IPS DF 19.7 (cell line): Measurements from ENCODE around the gene SLC25A38.
"Not testable (repeated sequence)": the region's sequence is repeated elsewhere in the genome, so short reads cannot be mapped to it uniquely, and the experiment has no call there.

Source experiments
- DNase-seq: peaks from one replicate; pipeline ENCODE4 v3.0.0-alpha.2; 2013; ENCODE audit warnings: low read depth, low spot score

SLC25A38 gene

DNA sequence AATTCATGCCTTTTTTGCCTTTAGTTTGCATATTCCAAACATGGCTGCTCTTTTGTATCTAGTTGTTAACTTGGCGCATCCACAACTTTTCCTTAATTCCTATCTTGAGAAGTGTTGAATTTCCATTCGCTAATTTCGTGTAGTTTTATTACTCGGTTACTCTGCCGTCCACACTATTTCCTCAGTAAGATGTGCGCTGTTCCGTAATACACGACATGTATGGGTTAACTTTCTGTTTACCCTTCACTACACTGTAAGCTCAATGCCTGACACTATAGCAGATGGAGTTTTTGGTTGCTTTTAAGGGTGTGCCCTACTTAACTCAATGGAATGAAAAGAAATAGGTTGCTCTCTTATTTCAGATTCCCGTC lies 24.1 kb downstream of the SLC25A38 start:
- no peak for DNase-seq

DNA sequence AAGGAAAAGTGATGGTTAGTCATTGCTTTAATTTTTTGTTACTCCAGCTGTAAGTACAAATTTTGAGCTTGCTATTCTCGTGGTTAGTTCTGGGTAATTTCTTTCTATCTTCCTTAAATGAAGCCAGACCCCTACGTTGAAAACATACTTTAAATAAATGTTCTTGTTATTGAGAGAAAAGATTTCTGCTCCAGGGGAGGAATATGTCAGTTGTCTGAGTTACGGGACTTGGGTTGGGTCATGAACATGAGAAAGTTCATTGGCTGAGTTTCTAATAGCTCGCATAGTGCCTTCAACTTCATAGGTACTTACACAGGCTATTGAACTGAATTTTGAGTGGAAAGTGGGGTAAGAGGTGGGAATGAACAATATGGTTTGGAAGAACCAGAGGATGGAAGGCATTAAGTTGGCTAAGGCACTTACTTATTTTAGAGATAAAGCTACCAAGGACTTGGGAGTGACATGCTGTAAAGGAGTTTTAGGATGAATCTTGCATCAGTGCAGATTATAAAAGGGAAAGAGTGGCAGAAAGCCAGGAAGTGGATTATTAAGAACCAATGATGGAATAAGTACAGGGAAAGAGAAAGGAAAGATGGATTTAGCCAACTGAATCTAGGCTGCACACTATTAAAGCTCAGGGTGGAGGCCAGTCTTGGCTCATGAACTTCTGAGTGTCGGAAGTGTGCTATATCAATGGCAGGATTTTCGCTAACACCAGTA lies 24.8 kb downstream of the SLC25A38 start:
- DNase-seq = no peak

- DNase-seq = no peak
These were observed 25.6 kb downstream of the SLC25A38 start for GRCh38 chr3:39408493-39409372.

DNA sequence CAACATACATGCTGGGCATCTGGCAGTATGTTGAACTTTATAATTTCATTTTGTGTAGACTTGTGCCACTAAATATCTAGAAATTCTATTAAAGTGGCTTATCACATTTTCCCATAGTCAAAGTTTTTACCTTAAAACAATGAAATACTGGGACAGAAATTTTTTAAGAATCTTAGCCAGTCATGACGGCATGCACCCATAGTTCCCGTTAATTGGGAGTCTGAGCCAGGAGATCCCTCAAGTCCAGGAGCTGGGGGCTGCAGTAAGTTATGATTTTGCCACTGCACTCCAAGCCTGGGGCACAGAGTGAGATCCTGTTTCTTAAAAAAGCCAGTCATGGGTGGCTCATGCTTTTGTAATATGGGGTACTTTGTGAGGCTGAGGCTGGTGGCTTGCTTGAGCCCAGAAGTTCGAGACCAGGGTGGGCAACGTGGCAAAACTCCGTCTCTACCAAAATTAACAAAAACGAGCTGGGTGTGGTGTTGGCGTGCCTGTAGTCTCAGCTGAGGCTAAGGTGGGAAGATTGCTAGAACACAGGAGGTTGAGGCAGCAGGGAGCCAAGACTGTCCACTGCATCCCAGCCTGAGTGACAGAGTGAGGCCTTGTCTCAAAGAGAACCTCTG lies 26.5 kb downstream of the SLC25A38 start:
- DNase-seq = no peak

DNA sequence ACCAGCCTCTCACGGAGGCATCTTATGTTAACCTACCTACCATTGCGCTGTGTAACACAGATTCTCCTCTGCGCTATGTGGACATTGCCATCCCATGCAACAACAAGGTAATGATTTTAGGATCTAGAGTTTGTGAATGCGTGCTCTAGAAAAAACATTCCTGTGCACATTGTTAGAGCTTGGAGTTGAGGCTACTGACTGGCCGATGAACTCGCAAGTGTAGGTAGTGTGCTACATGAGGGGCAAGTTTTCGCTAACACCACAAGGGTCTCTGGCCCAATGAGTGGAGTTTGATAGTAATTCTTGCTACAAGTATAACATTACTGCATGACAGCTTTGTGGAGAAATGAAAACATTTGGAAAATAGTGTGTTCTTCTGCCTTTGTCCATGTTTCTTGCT lies 27.7 kb downstream of the SLC25A38 start:
- DNase-seq = no peak

DNA sequence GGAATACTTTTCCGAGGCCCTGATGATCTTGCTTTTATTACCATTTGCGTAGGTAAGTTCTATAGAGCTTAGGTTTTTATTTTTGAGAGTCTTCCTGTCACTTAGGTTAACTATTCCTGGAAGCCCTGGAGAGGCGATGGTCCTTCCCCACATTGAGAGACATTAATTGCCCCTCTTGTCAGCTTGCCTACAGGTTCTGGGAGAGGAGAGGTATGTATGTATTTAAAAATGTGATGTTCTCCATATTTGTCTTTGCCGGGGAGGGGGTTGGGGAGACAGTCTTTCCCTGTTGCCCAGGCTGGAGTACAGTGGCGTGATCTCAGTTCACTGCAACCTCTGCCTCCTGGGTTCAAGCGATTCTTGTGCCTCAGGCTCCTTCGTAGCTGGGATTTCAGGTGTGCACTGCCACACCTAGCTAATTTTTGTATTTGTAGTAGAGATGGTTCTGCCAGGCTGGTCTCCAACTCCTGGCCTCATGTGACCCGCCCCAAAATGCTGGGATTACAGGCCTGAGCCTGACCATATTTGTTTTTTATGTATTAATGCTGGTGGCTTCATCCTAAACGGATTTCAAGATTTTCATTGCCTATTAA lies 29.6 kb downstream of the SLC25A38 start:
- DNase-seq = no peak

GRCh38 chr3:39413691-39414420 lies 30.7 kb downstream of the SLC25A38 start:
- no peak for DNase-seq

- DNase-seq = no peak
These were observed 31.3 kb downstream of the SLC25A38 start for GRCh38 chr3:39414421-39414907.

GRCh38 chr3:39415302-39415701 lies 32.1 kb downstream of the SLC25A38 start:
- DNase-seq = not testable (repeated sequence)

DNA sequence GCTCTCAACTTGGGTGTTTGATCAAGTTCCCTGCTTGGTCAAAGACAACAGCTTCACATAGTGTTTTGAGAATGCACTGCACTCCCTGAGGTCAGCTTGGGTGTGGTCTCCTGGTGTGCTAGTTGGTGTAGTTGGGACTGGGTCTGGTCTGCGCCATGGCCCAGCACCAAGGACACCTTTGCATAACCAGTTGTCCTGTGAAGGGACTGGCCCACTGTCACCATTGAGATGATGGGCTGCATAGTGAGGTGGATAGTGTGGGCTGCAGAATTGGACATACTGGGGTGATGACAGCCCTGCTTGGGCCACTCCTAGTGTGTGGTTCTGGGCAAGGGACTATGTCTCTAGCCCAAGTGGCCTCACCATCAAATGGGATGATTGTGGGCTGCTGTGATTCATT lies 32.8 kb downstream of the SLC25A38 start:
- DNase-seq = no peak

GRCh38 chr3:39416998-39417397 lies 33.8 kb downstream of the SLC25A38 start:
- not testable (repeated sequence) for DNase-seq

GRCh38 chr3:39418556-39419225 lies 35.5 kb downstream of the SLC25A38 start:
- not testable (repeated sequence) for DNase-seq

DNA sequence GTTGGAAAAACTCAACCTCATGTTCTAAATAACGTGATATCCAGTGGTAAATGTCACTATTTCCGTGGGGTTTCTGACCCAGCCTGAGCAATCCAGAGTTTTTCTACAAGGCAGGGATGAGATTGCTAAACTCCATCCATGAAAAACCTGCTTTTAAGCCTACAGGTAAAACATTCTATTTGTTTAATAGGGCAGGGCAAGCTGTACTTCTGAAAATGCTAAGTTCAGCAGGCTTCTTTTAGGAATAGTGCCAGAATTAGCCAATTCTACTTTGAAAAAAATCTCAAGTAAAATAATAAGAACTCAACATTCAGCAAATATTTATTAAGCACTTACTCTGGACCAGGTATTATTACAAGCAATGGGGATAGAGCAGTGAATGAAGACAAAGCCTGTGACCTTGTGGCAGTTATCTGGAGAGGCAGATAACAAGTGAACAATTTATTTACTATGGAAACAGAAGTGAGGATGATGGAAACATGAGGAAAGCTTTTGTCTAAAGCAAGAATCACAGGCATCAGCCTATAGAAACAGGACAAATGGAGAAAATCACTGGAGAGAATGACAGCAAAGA lies 36.7 kb downstream of the SLC25A38 start:
- no peak for DNase-seq

GRCh38 chr3:39420543-39420942 lies 37.4 kb downstream of the SLC25A38 start:
- DNase-seq = no peak

- no peak for DNase-seq
These were observed 40.3 kb downstream of the SLC25A38 start for GRCh38 chr3:39423436-39423970.

GRCh38 chr3:39426312-39426711 lies 43.1 kb downstream of the SLC25A38 start:
- no peak for DNase-seq

DNA sequence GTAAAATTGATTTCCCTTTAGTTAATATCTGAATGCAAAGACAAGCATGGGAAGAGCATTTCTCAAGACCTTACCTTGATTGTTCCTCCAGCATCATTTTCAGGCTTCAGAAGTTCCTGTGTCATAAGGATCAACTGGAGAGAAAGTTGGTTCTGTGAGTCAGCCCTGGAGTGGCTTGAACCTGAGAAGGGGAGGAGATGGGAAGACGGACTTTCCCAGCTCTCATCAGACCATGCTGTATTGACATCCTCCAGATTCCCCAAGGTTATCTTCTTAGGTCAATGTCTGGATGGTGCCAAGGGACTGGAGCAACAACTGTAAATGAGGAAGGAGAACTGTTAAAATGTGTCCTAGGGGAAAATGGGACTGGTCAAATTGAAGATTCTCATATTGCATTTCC lies 44.3 kb downstream of the SLC25A38 start:
- DNase-seq = no peak

GRCh38 chr3:39428745-39429201 lies 45.6 kb downstream of the SLC25A38 start:
- DNase-seq = no peak

GRCh38 chr3:39429466-39429865 lies 46.3 kb downstream of the SLC25A38 start:
- DNase-seq = no peak

GRCh38 chr3:39432342-39432741 lies 49.2 kb downstream of the SLC25A38 start:
- no peak for DNase-seq
